IMR-90 (cell line): ENCODE results near the gene EXOG. TPM values are rescaled to one million over a fixed set of nuclear protein-coding genes. Genes with fewer than 3 reads are reported as not detected.

Source experiments
- ATAC-seq: fragments of 200-7000 bp; cut with Tn5 transposase; 2 replicates; pipeline ENCODE4 v1.9.1; 2020; ENCODE audit warnings: low read depth, mild to moderate bottlenecking, moderate library complexity
- BruUV-seq: library from RNA; stranded (reverse); fragments of 400-500 nt; replicated peaks from 2 replicates; lab custom pipeline; 2021; lab: Mats Ljungman, UMichigan
- CTCF ChIA-PET: fragments of 300-600 bp; formaldehyde crosslinking; extraction: SDS; loops from one replicate; lab custom pipeline; 2021; ENCODE audit warnings: antibody characterized with exemption; lab: Yijun Ruan, JAX
- POLR2A ChIA-PET: fragments of 300-600 bp; sonication (Branson Sonifier 250); formaldehyde crosslinking; loops from one replicate; lab custom pipeline; 2022; ENCODE audit warnings: antibody characterized with exemption; ENCODE audit not compliant: unreplicated experiment; lab: Charles Lee
- DNase-seq: peaks from one replicate; pipeline ENCODE4 v3.0.0; 2013
- H2AFZ ChIP-seq: replicated peaks from 2 replicates; pipeline ENCODE3; 2013; ENCODE audit warnings: low read length, mild to moderate bottlenecking; ENCODE audit not compliant: poor library complexity
- H2AK5ac ChIP-seq: 2 replicates; pipeline ENCODE4 v1.6.1; 2013; ENCODE audit warnings: low read depth, low read length, inconsistent platforms
- H2AK9ac ChIP-seq: replicated peaks from 2 replicates; pipeline ENCODE3; 2013; ENCODE audit warnings: mild to moderate bottlenecking, low read depth, low read length, moderate library complexity; ENCODE audit not compliant: poor library complexity
- H2BK120ac ChIP-seq: 2 replicates; pipeline ENCODE4 v1.6.1; 2013; ENCODE audit warnings: low read depth, low read length, inconsistent platforms
- H2BK15ac ChIP-seq: 3 replicates; pipeline ENCODE4 v1.6.1; 2013; ENCODE audit warnings: low read depth, low read length, inconsistent platforms
- H2BK20ac ChIP-seq: 2 replicates; pipeline ENCODE4 v1.6.1; 2013; ENCODE audit warnings: low read depth, mild to moderate bottlenecking, inconsistent platforms, low read length, moderate library complexity
- H2BK5ac ChIP-seq: 2 replicates; pipeline ENCODE4 v1.6.1; 2013; ENCODE audit warnings: mild to moderate bottlenecking, low read depth, low read length, inconsistent platforms; ENCODE audit not compliant: poor library complexity, severe bottlenecking
- H3K14ac ChIP-seq: replicated peaks from 2 replicates; pipeline ENCODE4 v1.6.1; 2013; ENCODE audit warnings: low read depth, low read length, inconsistent platforms
- H3K18ac ChIP-seq: 2 replicates; pipeline ENCODE4 v1.6.1; 2013; ENCODE audit warnings: low read depth, low read length, control low read depth
- H3K23ac ChIP-seq: 2 replicates; pipeline ENCODE4 v1.6.1; 2013; ENCODE audit warnings: low read depth, low read length, inconsistent platforms
- H3K27ac ChIP-seq: 2 replicates; pipeline ENCODE4 v1.5.1; 2013; ENCODE audit warnings: mild to moderate bottlenecking, control low read depth, low read length; ENCODE audit not compliant: insufficient read depth
- H3K27me3 ChIP-seq: 2 replicates; pipeline ENCODE4 v1.6.1; 2013; ENCODE audit warnings: low read length; ENCODE audit not compliant: control insufficient read depth, insufficient read depth
- H3K36me3 ChIP-seq: 2 replicates; pipeline ENCODE4 v1.6.1; 2013; ENCODE audit warnings: low read length, mixed read lengths; ENCODE audit not compliant: control insufficient read depth, insufficient read depth
- H3K4ac ChIP-seq: 2 replicates; pipeline ENCODE4 v1.6.1; 2013; ENCODE audit warnings: low read depth, low read length, inconsistent platforms
- H3K4me1 ChIP-seq: 2 replicates; pipeline ENCODE4 v1.6.1; 2013; ENCODE audit warnings: low read length, mixed read lengths; ENCODE audit not compliant: control insufficient read depth, insufficient read depth
- H3K4me2 ChIP-seq: 2 replicates; pipeline ENCODE4 v1.6.1; 2013; ENCODE audit warnings: low read depth, mild to moderate bottlenecking, control low read depth, low read length, moderate library complexity
- H3K4me3 ChIP-seq: 2 replicates; pipeline ENCODE4 v1.5.1; 2013; ENCODE audit warnings: low read depth, mild to moderate bottlenecking, control low read depth, low read length, moderate library complexity; ENCODE audit not compliant: insufficient read depth
- H3K56ac ChIP-seq: 2 replicates; pipeline ENCODE4 v1.6.1; 2013; ENCODE audit warnings: low read length, inconsistent platforms; ENCODE audit not compliant: insufficient read depth; ENCODE audit errors: extremely low read depth
- H3K79me1 ChIP-seq, 2 experiments: 2 replicates each; pipeline ENCODE4 v1.6.1; 2013; ENCODE audit warnings: low read length in 2 of 2, inconsistent platforms in 1 of 2, low read depth in 1 of 2
- H3K9ac ChIP-seq: 2 replicates; pipeline ENCODE4 v1.6.1; 2013; ENCODE audit warnings: low read depth, low read length, control low read depth
- H3K9me1 ChIP-seq: 2 replicates; pipeline ENCODE4 v1.6.1; 2013; ENCODE audit warnings: low read length, inconsistent platforms; ENCODE audit not compliant: insufficient read depth
- H3K9me3 ChIP-seq: 2 replicates; pipeline ENCODE4 v1.6.1; 2013; ENCODE audit warnings: low read length; ENCODE audit not compliant: control insufficient read depth, insufficient read depth
- H4K20me1 ChIP-seq: 2 replicates; pipeline ENCODE4 v1.6.1; 2013; ENCODE audit warnings: low read length, inconsistent platforms; ENCODE audit not compliant: insufficient read depth
- H4K5ac ChIP-seq: 2 replicates; pipeline ENCODE4 v1.6.1; 2013; ENCODE audit warnings: mild to moderate bottlenecking, low read depth, low read length, control low read depth
- H4K8ac ChIP-seq, 2 experiments: 2 replicates each; pipeline ENCODE4 v1.6.1; 2013; ENCODE audit warnings: low read depth in 2 of 2, low read length in 2 of 2, control low read depth in 1 of 2, inconsistent platforms in 1 of 2
- H4K91ac ChIP-seq: 2 replicates; pipeline ENCODE4 v1.6.1; 2013; ENCODE audit warnings: low read depth, low read length, inconsistent platforms; ENCODE audit not compliant: insufficient read depth
- BHLHE40 ChIP-seq: fragments of 150-350 bp; IDR thresholded peaks from 2 replicates; pipeline ENCODE4 v1.6.1; 2016; ENCODE audit warnings: mild to moderate bottlenecking, low read depth, low read length
- CEBPB ChIP-seq: IDR thresholded peaks from 2 replicates; pipeline ENCODE4 v1.6.1; 2012; ENCODE audit warnings: low read depth, low read length, improper control_type of control experiment
- CHD1 ChIP-seq: IDR thresholded peaks from 2 replicates; pipeline ENCODE4 v1.6.1; 2012; ENCODE audit warnings: low read depth, low read length, improper control_type of control experiment
- FOS ChIP-seq: fragments of 150-350 bp; IDR thresholded peaks from 2 replicates; pipeline ENCODE4 v1.6.1; 2016; ENCODE audit warnings: low read depth, low read length
- MAFK ChIP-seq: IDR thresholded peaks from 2 replicates; pipeline ENCODE4 v1.6.1; 2012; ENCODE audit warnings: low read depth, low read length, improper control_type of control experiment
- MAZ ChIP-seq: IDR thresholded peaks from 2 replicates; pipeline ENCODE4 v1.6.1; 2012; ENCODE audit warnings: low read depth, mild to moderate bottlenecking, low read length, improper control_type of control experiment, moderate library complexity, borderline replicate concordance
- MXI1 ChIP-seq: IDR thresholded peaks from 2 replicates; pipeline ENCODE4 v1.6.1; 2012; ENCODE audit warnings: low read depth, mild to moderate bottlenecking, low read length, moderate library complexity, borderline replicate concordance
- NFE2L2 ChIP-seq: fragments of 150-350 bp; IDR thresholded peaks from 2 replicates; pipeline ENCODE4 v1.6.1; 2016; ENCODE audit warnings: low read depth, mild to moderate bottlenecking, low read length
- POLR2A ChIP-seq: IDR thresholded peaks from 2 replicates; pipeline ENCODE4 v1.6.1; 2012; ENCODE audit warnings: mild to moderate bottlenecking, low read depth, low read length
- RCOR1 ChIP-seq: IDR thresholded peaks from 2 replicates; pipeline ENCODE4 v1.6.1; 2012; ENCODE audit warnings: mild to moderate bottlenecking, low read length, improper control_type of control experiment; ENCODE audit not compliant: insufficient replicate concordance
- RFX5 ChIP-seq: IDR thresholded peaks from 2 replicates; pipeline ENCODE4 v1.8.0; 2012; ENCODE audit warnings: low read depth, mild to moderate bottlenecking, low read length, moderate library complexity
- SMC3 ChIP-seq: fragments of 150-350 bp; IDR thresholded peaks from 2 replicates; pipeline ENCODE4 v1.6.1; 2016; ENCODE audit warnings: low read depth, mild to moderate bottlenecking, antibody characterized with exemption, low read length, moderate library complexity
- WGBS, 2 experiments: methylation state at CpG; one replicate each; pipeline versions ENCODE4 v1.1.5 to v1.1.7; 2013; ENCODE audit warnings: missing lambda C conversion rate in 2 of 2; ENCODE audit not compliant: insufficient read length in 1 of 2; ENCODE audit errors: extremely low coverage in 2 of 2; 5-methylcytosine and 5-hydroxymethylcytosine counted together
- dilution Hi-C: fragments of 300-500 bp; cut with HindIII; formaldehyde crosslinking; loops from one replicate; pipeline ENCODE4 v1.14.3; 2018; ENCODE audit warnings: low sequenced_read_pairs; ENCODE audit not compliant: unreplicated experiment
- in situ Hi-C: fragments of 300-500 bp; cut with MboI; formaldehyde crosslinking; loops from 3 replicates; pipeline ENCODE4 v1.14.3; 2019; ENCODE audit warnings: low sequenced_read_pairs, inconsistent platforms, mixed read lengths
- intact Hi-C: fragments of 100-400 bp; cut with micrococcal nuclease; formaldehyde crosslinking; loops from 2 replicates; pipeline ENCODE4 v1.10.0; 2022
- polyA plus RNA-seq, 3 experiments: library from polyadenylated mRNA; depleted of rRNA; stranded (reverse); fragments of >200 nt; gene quantifications; 2 replicates each; pipeline ENCODE4 v1.2.3, GENCODE V29; 2012; ENCODE audit warnings: low replicate concordance in 1 of 3
- total RNA-seq: library from RNA; depleted of rRNA; stranded (reverse); fragments of >200 nt; gene quantifications from 2 replicates; pipeline ENCODE4 v1.2.3, GENCODE V29; 2012
- TF ChIP-seq, protein P1 (sequence below): conservative IDR thresholded peaks from 2 replicates; pipeline ENCODE4 v1.5.1; 2012; ENCODE audit warnings: mild to moderate bottlenecking, low read depth, low read length, improper control_type of control experiment
- TF ChIP-seq, protein P2 (sequence below): fragments of 150-350 bp; IDR thresholded peaks from 2 replicates; pipeline ENCODE4 v1.6.1; 2016; ENCODE audit warnings: low read depth, mild to moderate bottlenecking, low read length, moderate library complexity, borderline replicate concordance

The EXOG gene
- total and polyA plus RNA-seq, 2 of the 4 experiments (the other 2 are of a cell fraction), result 10.2 to 15.0 TPM

DNA sequence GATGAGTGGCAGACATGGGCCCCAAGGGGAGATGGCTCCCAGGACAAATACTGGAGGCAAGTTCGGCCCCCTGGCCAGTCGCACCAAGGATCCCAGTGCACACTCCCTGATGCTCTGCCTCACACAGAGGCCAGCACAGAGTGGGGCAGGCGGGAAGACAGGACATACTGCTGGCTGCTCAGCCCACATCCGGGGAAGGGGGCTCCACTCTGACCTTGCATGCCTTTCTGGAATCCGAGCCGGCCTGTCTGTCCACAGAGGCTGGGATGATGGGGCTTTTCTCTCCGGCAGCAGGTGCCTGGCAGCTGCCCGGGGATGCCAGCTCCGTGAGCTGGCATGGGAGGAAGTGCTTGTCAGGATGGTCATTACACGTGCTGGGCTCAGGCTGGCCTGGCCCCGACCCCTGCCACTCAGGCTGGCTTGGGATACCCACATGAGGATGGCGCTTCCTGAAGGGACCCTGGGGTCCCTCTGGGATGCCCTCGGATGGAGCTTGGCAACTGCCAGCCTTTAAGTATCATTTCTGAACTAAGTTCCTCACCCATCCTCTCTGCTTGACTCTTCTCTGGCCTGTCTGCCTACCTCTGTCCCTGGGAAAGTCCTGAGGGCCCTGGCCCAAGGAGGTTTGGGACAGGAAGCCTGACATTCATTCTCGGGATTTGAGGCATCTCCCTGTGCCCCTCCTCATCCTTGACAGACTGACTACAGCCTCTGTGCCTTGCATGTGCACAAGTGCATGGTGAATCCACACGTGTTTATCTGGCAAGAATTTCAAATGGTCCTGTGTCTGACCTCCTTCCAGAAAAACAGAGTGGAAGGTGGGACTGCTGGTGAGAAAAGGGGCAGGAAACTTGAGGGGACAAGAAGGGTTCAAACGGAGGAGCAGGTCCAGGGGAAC lies 46.5 kb downstream of the EXOG start (continued):
- TF ChIP-seq CEBPB, result no peak

DNA sequence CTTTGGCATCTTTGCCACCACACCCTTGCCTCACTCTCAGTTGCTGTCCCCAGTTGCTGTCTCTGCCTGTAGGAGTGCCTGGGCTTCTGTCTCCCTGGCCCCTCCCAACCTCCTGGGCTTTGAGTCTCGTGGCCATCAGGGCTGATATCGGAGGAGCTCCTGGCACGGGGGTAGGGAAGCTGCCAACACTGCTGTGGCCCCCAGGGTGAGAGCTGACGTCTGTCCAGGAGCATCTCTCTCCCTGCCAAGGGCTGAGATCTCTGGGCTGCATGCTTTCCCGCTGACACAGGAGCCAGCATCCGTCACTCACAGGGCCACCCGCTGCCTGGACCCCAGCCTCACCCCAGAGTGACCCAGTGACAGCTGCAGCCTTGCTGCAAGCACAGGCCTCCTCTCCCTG lies 47.4 kb downstream of the EXOG start:
- Histone ChIP-seq H3K27me3 (peaks cover 2% of the 10 kb centered on the region; the same call in 1 of the 2 replicates), H4K20me1 (no peaks in the 10 kb centered on the region), H3K56ac (no peak overlapping the region), H2AK9ac (no peak overlapping the region), H2BK15ac (no peak overlapping the region), H2AK5ac (no peak overlapping the region), H3K4me2 (no peak overlapping the region), H3K23ac (no peak overlapping the region), H2BK20ac (no peak overlapping the region), H3K27ac (no peak overlapping the region), H4K5ac (no peak overlapping the region), H2AFZ (peak overlapping the region; percentile 52), H2BK120ac (no peak overlapping the region), H3K14ac (no peak overlapping the region), H3K9ac (no peak overlapping the region), H3K79me1 (no peaks in the 10 kb centered on the region), H4K91ac (no peak overlapping the region), H3K18ac (no peak overlapping the region), H2BK5ac (no peak overlapping the region), H3K4me1 (peaks cover 2% of the 10 kb centered on the region; the same call in 1 of the 2 replicates), H3K9me1 (peaks cover 4% of the 10 kb centered on the region; the same call in 1 of the 2 replicates), H3K36me3 (no peaks in the 10 kb centered on the region), H3K4me3 (no peak overlapping the region), H3K4ac (no peak overlapping the region), H3K9me3 (no peaks in the 10 kb centered on the region), H4K8ac (no peak overlapping the region)
- in situ Hi-C loops (no loop called here), intact Hi-C loops (no loop called here), dilution Hi-C loops (no loop called here)
- ChIA-PET POLR2A (no interaction called here), CTCF (no interaction called here)
- no peak for ATAC-seq
- WGBS, 2 experiments, result no CpG with 5 or more reads among the region's 7 CpGs
- BruUV-seq, result no TSS peak
- peak; percentile 33 for DNase-seq
- TF ChIP-seq, protein P1, sequence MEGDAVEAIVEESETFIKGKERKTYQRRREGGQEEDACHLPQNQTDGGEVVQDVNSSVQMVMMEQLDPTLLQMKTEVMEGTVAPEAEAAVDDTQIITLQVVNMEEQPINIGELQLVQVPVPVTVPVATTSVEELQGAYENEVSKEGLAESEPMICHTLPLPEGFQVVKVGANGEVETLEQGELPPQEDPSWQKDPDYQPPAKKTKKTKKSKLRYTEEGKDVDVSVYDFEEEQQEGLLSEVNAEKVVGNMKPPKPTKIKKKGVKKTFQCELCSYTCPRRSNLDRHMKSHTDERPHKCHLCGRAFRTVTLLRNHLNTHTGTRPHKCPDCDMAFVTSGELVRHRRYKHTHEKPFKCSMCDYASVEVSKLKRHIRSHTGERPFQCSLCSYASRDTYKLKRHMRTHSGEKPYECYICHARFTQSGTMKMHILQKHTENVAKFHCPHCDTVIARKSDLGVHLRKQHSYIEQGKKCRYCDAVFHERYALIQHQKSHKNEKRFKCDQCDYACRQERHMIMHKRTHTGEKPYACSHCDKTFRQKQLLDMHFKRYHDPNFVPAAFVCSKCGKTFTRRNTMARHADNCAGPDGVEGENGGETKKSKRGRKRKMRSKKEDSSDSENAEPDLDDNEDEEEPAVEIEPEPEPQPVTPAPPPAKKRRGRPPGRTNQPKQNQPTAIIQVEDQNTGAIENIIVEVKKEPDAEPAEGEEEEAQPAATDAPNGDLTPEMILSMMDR, result no peak
- TF ChIP-seq MAZ, result no peak
- no peak for TF ChIP-seq POLR2A
- no peak for TF ChIP-seq CEBPB
- no peak for TF ChIP-seq RFX5
- TF ChIP-seq, protein P2, sequence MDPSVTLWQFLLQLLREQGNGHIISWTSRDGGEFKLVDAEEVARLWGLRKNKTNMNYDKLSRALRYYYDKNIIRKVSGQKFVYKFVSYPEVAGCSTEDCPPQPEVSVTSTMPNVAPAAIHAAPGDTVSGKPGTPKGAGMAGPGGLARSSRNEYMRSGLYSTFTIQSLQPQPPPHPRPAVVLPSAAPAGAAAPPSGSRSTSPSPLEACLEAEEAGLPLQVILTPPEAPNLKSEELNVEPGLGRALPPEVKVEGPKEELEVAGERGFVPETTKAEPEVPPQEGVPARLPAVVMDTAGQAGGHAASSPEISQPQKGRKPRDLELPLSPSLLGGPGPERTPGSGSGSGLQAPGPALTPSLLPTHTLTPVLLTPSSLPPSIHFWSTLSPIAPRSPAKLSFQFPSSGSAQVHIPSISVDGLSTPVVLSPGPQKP, result no peak
- no peak for TF ChIP-seq BHLHE40
- TF ChIP-seq MXI1, result no peak
- no peak for TF ChIP-seq CHD1
- no peak for TF ChIP-seq MAFK
- no peak for TF ChIP-seq FOS
- no peak for TF ChIP-seq RCOR1
- no peak for TF ChIP-seq NFE2L2
- no peak for TF ChIP-seq SMC3
